CD4-positive, alpha-beta T cell treated with Interleukin-6 at 100 ng/mL for 8 hours (primary cell): ENCODE data around the gene SMIM13.

Experiments
- DNase-seq: peaks from one replicate; pipeline ENCODE4 v3.0.0-alpha.2; 2020; ENCODE audit warnings: mixed read lengths, low spot score

Gene SMIM13

GRCh38 chr6:11093626-11094410 lies at the start of gene SMIM13:
Gene SMIM13, plus strand, starts transcription at chr6:11093834. Its CDS starts 480 bp downstream, at chr6:11094314.
- DNase-seq: peak; percentile 94

GRCh38 chr6:11043961-11044711 lies 49.5 kb upstream of the SMIM13 start, which contains the start of gene ELOVL2:
Gene ELOVL2, minus strand, starts transcription at chr6:11044305. Its CDS starts 75 bp downstream, at chr6:11044230.
- DNase-seq: no peak

GRCh38 chr6:11044712-11045167 lies 48.9 kb upstream of the SMIM13 start:
- DNase-seq: no peak

DNA sequence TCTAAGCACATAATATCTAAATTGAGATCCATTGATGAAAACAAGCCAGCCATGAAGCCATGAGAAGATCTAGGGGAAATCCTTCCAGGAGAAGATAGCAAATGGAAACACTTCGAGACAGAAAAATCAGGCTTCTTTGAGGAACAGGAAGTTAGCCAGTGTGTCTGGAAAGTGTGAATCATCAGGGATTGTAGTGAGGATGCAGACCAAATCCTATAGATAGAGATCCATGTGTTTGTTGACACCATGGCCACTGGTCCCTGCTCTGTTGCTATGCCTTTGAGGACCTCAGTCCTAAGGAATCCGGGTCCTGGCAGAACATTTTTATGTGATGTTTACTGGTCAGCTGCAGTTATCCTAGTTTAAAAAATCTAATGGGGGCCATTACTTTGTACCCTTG lies 42.9 kb upstream of the SMIM13 start:
- DNase-seq: no peak

GRCh38 chr6:11053307-11053706 lies 40.3 kb upstream of the SMIM13 start:
- DNase-seq: no peak

- DNase-seq: no peak
These were observed 38.9 kb upstream of the SMIM13 start for GRCh38 chr6:11054722-11055121.

DNA sequence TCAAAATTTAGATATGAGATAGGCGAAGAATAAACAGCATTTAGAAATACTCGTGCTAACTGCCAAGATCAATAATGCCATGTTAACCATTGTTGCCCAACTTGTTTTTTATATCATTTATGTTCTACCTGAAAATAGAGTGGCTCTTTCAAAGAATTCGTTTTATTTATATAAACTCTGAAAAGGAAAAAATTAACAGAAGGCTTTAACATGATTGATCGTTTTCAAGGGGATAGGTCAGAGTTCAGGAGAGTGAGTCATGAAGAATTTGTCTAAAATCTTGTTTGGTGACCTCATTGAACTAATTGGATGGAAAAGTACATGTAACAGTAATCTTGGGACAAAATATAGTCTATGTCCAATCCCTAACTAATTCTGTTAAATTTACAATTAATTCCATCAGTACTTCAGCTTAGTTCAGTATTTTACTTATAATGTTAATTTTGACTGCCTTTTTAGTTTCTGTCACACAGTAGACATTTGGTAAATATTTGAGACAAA lies 38.5 kb upstream of the SMIM13 start:
- DNase-seq: no peak

DNA sequence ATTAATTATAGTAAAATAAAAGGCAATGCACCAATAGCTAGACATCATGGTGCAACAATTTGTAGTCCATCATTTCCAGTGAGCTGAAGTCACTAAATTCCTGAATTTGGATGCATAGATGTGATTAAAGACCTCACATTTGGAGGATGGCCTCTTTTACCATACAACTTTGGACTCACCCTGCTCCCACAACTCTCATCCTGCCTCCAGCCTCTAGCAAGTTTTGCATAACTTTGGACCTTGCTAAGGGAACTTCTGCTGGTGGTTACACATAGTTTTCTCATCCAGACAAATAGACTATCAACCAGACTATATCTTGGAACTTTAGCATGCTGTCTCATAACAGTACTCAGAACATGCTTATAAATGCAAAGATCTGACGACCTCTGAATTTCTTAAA lies 36.8 kb upstream of the SMIM13 start:
- no peak for DNase-seq

GRCh38 chr6:11058406-11058805 lies 35.2 kb upstream of the SMIM13 start:
- DNase-seq: no peak

DNA sequence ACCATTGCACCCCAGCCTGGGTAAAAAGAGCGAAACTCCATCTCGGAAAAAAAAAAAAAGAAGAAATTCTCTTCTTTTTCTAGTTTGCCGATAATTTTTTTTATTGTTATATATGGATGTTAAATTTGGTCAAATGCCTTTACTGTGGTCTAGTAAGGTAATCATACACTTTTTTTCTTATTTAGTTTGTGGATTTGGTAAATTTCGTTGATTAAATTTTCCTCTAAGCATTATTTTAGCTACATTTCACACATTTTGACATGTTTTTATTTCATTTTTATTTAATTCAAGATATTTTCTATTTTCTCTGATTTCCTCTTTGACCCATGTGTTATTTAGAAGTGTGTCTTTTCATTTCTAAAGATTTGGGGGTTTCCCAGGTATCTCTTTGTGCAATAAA lies 31.6 kb upstream of the SMIM13 start:
- no peak for DNase-seq

DNA sequence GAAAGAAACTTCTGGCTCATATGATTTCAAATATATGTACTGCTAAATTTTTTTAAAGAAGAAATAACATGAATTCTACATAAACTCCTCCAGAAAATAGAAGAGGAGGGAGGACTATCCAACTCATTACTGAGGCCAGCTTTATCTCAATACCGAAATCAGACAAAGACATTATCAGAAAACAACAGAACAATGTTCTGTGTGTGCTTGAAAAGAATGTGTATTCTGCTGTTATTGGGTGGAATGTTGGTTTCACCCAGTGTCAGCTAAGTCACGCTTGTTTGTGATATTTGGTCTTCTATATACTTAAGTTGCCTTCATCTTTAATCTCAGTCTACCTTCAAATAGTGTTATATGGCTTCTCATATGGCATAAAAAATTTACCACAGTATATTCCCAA lies 30.9 kb upstream of the SMIM13 start:
- DNase-seq: no peak

- no peak for DNase-seq
These were observed 28.8 kb upstream of the SMIM13 start for GRCh38 chr6:11064836-11065235.

- DNase-seq: no peak
These were observed 28.0 kb upstream of the SMIM13 start for GRCh38 chr6:11065436-11066202.

DNA sequence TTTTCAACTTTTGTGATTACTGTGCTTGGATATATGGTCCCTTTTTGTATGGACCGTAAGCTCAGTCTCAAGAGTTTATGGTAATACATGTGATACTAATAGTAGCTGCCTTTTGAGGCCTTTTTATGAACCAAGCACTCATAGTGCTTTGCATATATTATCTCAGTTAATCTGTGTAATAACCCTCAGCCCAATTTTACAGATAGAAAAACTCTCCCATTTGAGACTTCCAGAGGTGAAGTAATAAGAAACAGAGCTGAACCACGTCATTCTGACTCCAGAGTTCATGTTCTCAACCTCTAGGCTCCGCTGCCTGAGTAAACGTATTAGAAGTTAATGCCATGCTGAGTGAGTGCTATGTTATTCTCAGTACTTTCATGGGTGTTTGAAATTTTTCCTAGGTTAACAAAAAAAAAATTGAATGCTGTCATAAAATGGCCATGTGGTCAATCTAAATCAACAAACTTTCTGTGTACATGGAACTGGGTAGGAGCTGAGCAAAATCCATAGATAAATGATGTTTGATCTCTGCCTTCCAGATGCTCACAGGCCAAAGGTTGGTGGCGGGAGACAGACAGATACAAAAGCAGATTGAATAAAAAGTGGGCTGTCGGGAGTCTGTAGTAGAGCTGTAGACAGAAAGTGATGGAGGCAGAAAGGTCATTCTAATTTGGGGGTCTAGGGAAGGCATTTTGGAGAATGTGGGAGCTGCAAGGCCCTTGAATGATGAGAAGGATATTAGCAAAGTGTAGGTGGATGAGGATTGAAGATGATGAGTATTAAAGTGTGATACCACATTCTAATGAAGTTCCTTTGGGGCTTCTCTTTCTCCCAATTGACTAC lies 26.9 kb upstream of the SMIM13 start:
- DNase-seq: no peak

- no peak for DNase-seq
These were observed 26.3 kb upstream of the SMIM13 start for GRCh38 chr6:11067348-11067747.

DNA sequence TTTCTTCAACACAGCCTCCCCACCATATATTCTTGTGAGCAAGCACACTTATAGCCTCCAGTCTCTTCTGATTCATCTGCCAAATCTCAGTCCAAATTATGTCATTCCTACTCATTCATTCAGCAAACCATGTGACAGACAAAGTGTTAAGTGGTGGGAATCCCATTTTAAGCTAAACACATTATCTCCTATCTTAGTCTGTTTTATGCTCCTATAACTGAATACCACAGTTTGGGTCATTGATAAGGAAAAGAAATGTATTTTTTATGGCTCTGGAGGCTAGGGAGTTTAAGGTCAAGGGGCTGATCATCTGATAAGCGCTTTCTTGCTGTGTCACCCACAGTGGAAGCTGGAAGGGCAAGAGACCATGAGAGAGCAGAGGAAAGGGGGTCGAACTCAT lies 23.9 kb upstream of the SMIM13 start:
- no peak for DNase-seq

DNA sequence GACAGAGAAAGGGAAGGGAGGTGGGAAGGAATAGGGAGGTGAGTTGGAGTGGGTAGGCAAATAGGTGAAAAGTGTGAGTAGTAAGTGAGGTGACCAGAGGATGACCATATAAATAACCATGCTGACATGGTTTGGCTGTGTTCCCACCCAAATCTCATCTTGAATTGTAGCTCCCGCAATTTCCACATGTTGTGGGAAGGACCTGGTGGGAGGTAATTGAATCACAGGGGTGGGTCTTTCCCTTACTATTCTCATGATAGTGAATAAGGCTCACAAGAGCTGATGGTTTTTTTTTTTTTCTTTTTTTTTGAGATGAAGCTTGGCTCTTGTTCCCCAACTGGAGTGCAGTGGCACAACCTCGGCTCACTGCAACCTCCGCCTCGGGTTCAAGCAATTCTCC lies 21.5 kb upstream of the SMIM13 start:
- no peak for DNase-seq

DNA sequence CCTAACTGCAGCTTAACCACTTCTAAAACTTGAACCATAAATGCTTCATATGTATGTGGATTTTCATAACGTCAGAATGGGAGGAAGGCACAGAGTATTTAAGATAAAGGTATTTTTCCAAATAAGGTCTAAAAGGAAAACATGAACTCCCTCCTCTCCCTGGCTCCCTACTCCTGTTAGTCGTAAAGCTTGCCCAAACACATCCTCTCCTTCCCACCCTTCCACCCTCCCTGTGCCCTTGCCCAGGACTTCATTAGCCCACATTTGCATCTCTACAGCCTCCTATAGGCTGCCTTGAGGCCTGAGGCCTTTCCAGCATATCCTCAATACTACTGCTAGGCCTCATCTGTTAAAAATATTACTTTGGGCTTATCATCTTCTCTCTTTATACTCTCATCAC lies 17.1 kb upstream of the SMIM13 start:
- no peak for DNase-seq

DNA sequence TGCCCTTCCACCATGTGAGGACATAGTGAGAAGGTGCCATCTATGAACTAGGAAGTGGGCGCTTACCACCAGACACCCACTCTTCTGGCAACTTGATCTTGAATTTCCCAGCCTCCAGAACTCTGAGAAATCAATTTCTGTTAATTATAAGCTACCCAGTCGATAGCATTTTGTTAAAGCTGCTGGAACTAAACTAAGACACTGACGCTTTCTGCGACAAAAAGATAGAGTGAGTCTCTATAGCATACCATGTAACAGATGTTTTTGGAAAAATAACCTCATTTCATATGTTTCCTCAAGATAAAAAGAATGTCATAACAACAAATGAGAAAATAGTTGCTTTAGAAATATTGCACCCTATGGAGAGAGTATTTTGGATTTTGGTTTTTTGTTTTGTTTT lies 15.4 kb upstream of the SMIM13 start:
- no peak for DNase-seq

GRCh38 chr6:11080296-11080695 lies 13.3 kb upstream of the SMIM13 start:
- DNase-seq: no peak

DNA sequence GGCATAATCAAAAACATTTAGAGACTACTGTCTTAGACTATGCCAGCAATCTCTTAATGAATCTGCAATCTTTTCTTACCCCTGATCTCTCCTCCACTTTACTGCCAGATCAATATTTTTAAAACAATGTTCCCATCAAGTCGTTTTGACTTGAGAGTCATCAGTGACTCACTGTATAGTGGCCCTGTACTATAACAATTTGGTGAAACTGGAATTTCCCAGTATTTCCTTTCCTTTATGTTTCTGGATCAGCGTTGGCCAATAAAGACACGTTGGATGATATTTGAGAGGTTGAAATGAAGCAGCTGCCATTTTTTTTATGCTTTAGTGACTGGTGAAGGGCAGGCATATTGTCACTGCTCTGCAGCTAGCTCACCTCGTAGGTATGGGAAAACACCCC lies 10.1 kb upstream of the SMIM13 start:
- no peak for DNase-seq
